ENCODE measurements around the gene LIN7C. TPM values are rescaled to one million over a fixed set of nuclear protein-coding genes. Genes with fewer than 3 reads are reported as not detected.

LIN7C gene
- polyA plus RNA-seq, 2 of the 4 experiments (the other 2 are of a cell fraction), result 10.1 to 31.0 TPM

DNA sequence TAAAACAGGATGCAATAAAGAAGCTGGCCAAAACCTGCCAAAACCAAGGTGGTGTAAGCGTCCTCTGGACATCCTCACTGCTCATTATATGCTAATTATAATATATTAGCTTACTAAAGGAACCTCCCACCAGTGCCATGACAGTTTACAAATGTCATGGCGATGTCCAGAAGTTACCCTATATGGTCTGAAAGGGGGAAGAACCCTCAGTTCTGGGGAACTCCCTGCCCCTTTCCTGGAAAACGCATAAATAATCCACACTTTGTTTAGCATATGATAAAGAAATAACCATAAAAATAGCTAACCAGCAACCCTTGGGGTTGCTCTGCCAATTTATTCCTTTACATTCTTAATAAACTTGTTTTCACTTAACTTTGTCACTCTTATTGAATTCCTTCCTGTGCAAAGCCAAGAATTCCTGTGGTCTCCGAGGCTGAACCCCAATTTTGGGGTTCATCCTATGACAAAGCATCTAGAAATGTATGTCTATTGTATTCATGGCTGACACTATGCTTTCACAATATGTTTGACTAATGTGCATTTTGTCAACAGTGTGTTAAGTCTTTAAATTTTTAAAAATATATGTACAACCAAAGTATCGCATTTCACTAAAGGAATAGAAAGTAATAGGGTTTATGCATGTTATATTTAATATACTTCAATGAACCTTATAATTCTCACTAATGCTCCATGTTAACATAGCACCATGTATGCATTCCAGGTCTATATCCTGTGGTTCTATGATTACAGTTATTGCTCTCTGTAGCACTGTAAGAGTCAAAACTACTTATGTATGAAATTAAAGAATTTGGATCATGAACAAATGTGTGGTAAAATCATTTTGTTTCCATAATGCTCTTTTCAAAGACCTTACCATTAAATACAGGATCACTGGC lies 59.0 kb downstream of the LIN7C start:
- FAIRE-seq (no peak), DNase-seq (ENCODE audit: low read depth in 1 of 2, low spot score in 1 of 2) (no peak), ATAC-seq (no peak)
- H3K4me2 ChIP-seq, result no peak overlapping the region
- no peaks in the 10 kb centered on the region for H3K9me3 ChIP-seq
- ChIA-PET CTCF (interaction anchor here (0.6 to 1.2 kb wide), 3 partner anchors 12 to 34 kb away, joined by 3 read pairs; no protein-coding TSS in a partner anchor), POLR2A (no interaction called here)
- H3K4me3 ChIP-seq, result no peak overlapping the region
- H3K4me1 ChIP-seq, result peaks cover 67% of the 10 kb centered on the region
- no peak overlapping the region for H3K27ac ChIP-seq
- WGBS (ENCODE audit: missing lambda C conversion rate), result 84% methylated on average over 5 of the region's 5 CpGs
- no peak for TF ChIP-seq JUN (IDR thresholded peaks at IDR 0.05)
- no peak for TF ChIP-seq CEBPB (IDR thresholded peaks at IDR 0.05)
- TF ChIP-seq SMC3 (IDR thresholded peaks at IDR 0.05), result no peak
- no peak for TF ChIP-seq PHF8 (IDR thresholded peaks at IDR 0.05; ENCODE audit: borderline replicate concordance, low read depth)
- no peak for TF ChIP-seq RNF2 (IDR thresholded peaks at IDR 0.05; ENCODE audit: borderline replicate concordance, low read depth)

DNA sequence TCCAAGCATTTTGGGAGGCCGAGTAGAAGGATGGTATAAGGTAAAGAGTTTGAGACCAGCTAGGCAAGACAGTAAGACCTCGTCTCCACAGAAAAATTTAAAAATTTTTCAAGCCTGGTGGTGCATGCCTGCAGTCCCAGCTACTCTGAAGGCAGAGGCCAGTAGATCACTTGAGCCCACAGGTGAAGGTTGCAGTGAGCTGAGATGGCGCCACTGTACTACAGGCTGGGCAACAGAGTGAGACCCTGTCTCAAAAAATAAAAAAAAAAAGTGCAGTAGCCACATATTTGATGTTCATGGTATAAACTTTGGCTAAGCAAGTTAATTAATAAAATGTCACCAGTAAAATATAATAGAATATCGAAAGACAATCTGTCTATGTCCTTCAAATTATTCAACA lies 60.9 kb downstream of the LIN7C start:
- Histone ChIP-seq H3K4me2 (no peak overlapping the region), H3K4me3 (no peak overlapping the region), H3K27ac (no peak overlapping the region), H3K9me3 (no peaks in the 10 kb centered on the region), H3K4me1 (peaks cover 61% of the 10 kb centered on the region)
- peak in 1 of 2 experiments; percentile 22; a peak in 3 of 6 replicates for ATAC-seq
- FAIRE-seq, result no peak
- no peak for TF ChIP-seq POLR2A (IDR thresholded peaks at IDR 0.05; ENCODE audit: low read length)
- TF ChIP-seq, protein P1, sequence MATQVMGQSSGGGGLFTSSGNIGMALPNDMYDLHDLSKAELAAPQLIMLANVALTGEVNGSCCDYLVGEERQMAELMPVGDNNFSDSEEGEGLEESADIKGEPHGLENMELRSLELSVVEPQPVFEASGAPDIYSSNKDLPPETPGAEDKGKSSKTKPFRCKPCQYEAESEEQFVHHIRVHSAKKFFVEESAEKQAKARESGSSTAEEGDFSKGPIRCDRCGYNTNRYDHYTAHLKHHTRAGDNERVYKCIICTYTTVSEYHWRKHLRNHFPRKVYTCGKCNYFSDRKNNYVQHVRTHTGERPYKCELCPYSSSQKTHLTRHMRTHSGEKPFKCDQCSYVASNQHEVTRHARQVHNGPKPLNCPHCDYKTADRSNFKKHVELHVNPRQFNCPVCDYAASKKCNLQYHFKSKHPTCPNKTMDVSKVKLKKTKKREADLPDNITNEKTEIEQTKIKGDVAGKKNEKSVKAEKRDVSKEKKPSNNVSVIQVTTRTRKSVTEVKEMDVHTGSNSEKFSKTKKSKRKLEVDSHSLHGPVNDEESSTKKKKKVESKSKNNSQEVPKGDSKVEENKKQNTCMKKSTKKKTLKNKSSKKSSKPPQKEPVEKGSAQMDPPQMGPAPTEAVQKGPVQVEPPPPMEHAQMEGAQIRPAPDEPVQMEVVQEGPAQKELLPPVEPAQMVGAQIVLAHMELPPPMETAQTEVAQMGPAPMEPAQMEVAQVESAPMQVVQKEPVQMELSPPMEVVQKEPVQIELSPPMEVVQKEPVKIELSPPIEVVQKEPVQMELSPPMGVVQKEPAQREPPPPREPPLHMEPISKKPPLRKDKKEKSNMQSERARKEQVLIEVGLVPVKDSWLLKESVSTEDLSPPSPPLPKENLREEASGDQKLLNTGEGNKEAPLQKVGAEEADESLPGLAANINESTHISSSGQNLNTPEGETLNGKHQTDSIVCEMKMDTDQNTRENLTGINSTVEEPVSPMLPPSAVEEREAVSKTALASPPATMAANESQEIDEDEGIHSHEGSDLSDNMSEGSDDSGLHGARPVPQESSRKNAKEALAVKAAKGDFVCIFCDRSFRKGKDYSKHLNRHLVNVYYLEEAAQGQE (IDR thresholded peaks at IDR 0.05), result no peak
- no peak for DNase-seq (ENCODE audit: low read depth in 1 of 2, low spot score in 1 of 2)
- 90% methylated on average over 4 of the region's 4 CpGs for WGBS (ENCODE audit: missing lambda C conversion rate)
- ChIA-PET CTCF (interaction anchor here (1.3 to 3.0 kb wide), 2 partner anchors 16 to 40 kb away, joined by 5 to 13 read pairs; no protein-coding TSS in a partner anchor), POLR2A (no interaction called here)

DNA sequence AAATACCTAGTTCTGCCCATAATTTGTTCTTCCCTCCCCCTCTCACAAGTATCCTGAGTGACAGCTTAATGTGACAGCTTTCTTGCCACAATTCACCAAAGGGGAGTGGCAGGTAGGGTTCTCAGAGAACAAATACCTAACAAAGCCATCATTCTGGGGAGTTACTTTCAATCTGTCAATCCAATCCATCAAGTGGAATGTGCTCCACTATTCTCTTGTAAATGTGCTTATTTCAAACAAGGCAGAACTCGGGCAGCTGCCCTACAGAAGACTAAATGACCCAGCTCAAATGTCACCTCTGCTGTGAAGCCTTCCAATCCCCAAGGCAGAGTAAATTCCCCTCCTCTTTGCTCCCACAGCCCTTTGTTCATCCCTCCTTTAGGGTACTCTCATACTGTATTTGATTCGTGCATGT lies 61.8 kb downstream of the LIN7C start:
- ATAC-seq (peak in 1 of 2 experiments; percentile 43; a peak in 3 of 6 replicates), DNase-seq (ENCODE audit: low read depth in 1 of 2, low spot score in 1 of 2) (no peak), FAIRE-seq (no peak)
- TF ChIP-seq, protein P2, sequence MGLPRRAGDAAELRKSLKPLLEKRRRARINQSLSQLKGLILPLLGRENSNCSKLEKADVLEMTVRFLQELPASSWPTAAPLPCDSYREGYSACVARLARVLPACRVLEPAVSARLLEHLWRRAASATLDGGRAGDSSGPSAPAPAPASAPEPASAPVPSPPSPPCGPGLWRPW (IDR thresholded peaks at IDR 0.05), result no peak
- TF ChIP-seq FOSL2 (IDR thresholded peaks at IDR 0.05), result no peak
- no peak for TF ChIP-seq FOSL2 (CRISPR knock-in tag; IDR thresholded peaks at IDR 0.05)
- TF ChIP-seq SMC3 (IDR thresholded peaks at IDR 0.05), result no peak
- TF ChIP-seq ZNF302 (CRISPR knock-in tag; IDR thresholded peaks at IDR 0.05), result no peak
- TF ChIP-seq HOXA7 (CRISPR knock-in tag; IDR thresholded peaks at IDR 0.05), result no peak
- no peak for TF ChIP-seq FOSB (CRISPR knock-in tag; IDR thresholded peaks at IDR 0.05)
- TF ChIP-seq EHF (CRISPR knock-in tag; IDR thresholded peaks at IDR 0.05), result no peak
- TF ChIP-seq NFE2L2 (conservative IDR thresholded peaks at IDR 0.05; ENCODE audit: low read length), result no peak
- TF ChIP-seq, protein P3, sequence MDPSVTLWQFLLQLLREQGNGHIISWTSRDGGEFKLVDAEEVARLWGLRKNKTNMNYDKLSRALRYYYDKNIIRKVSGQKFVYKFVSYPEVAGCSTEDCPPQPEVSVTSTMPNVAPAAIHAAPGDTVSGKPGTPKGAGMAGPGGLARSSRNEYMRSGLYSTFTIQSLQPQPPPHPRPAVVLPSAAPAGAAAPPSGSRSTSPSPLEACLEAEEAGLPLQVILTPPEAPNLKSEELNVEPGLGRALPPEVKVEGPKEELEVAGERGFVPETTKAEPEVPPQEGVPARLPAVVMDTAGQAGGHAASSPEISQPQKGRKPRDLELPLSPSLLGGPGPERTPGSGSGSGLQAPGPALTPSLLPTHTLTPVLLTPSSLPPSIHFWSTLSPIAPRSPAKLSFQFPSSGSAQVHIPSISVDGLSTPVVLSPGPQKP (IDR thresholded peaks at IDR 0.05; ENCODE audit: low read depth, low read length), result no peak
- TF ChIP-seq, protein P4, sequence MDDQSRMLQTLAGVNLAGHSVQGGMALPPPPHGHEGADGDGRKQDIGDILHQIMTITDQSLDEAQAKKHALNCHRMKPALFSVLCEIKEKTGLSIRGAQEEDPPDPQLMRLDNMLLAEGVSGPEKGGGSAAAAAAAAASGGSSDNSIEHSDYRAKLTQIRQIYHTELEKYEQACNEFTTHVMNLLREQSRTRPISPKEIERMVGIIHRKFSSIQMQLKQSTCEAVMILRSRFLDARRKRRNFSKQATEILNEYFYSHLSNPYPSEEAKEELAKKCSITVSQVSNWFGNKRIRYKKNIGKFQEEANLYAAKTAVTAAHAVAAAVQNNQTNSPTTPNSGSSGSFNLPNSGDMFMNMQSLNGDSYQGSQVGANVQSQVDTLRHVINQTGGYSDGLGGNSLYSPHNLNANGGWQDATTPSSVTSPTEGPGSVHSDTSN (IDR thresholded peaks at IDR 0.05), result no peak
- TF ChIP-seq RAD21 (conservative IDR thresholded peaks at IDR 0.05 in 1 of 2, IDR thresholded peaks at IDR 0.05 in 1 of 2), result no peak
- no peak for TF ChIP-seq HDAC2 (IDR thresholded peaks at IDR 0.05)
- no peak for TF ChIP-seq ZFP36 (IDR thresholded peaks at IDR 0.05; ENCODE audit: borderline replicate concordance, partially characterized antibody)
- TF ChIP-seq MAZ (IDR thresholded peaks at IDR 0.05; ENCODE audit: borderline replicate concordance, low read depth, low read length), result no peak
- H3K27ac ChIP-seq, result no peak overlapping the region
- peaks cover 61% of the 10 kb centered on the region for H3K4me1 ChIP-seq
- peak overlapping the region; percentile 11; the same call in 2 of the 3 replicates for H3K4me2 ChIP-seq
- 41% methylated on average over 2 of the region's 2 CpGs for WGBS (ENCODE audit: missing lambda C conversion rate)
- POLR2A ChIA-PET, result no interaction called here
- CTCF ChIA-PET, result interaction anchor here (1.0 to 3.0 kb wide), 5 partner anchors 13 to 149 kb away, joined by 3 to 13 read pairs (median 3); no protein-coding TSS in a partner anchor
- H3K4me3 ChIP-seq, result no peak overlapping the region
- no peaks in the 10 kb centered on the region for H3K9me3 ChIP-seq
